Thyroid gland (tissue), 4 donors: ENCODE data around the gene CHD6.

Source experiments
- CTCF ChIP-seq, 6 experiments: fragments of 200-600 bp in 3 of 6; fragments of 450-650 bp in 3 of 6; sonication (generic) in 3 of 6; IDR thresholded peaks; one replicate each; pipeline ENCODE4 v1.5.1; 2016 to 2019; ENCODE audit warnings: antibody characterized with exemption in 6 of 6, mild to moderate bottlenecking in 2 of 6, inconsistent platforms in 1 of 6, moderate library complexity in 1 of 6
- POLR2A ChIP-seq, 2 donors: fragments of 450-650 bp; IDR thresholded peaks; one replicate each; pipeline ENCODE4 v1.6.1; 2017; ENCODE audit warnings: antibody characterized with exemption in 2 of 2, mild to moderate bottlenecking in 2 of 2, moderate library complexity in 1 of 2

GRCh38 chr20:41391587-41392001, 226.6 kb downstream of the CHD6 start:
- no peak for TF ChIP-seq POLR2A (IDR thresholded peaks at IDR 0.05)
- TF ChIP-seq CTCF (IDR thresholded peaks at IDR 0.05): no peak
